ENCODE measurements around the gene ELAPOR1. TPM values are rescaled to one million over a fixed set of nuclear protein-coding genes. Genes with fewer than 3 reads are reported as not detected.
A peak's percentile ranks its signal among the peaks of the same experiment; 100 is the strongest.

ELAPOR1 gene
- total and polyA plus RNA-seq, 9 of the 15 experiments (the other 6 are each of a cell fraction or from before 2014, with no cell fraction given) = 0.07 to 1.2 (median 0.18) TPM

GRCh38 chr1:109075531-109076490, 38.1 kb upstream of the ELAPOR1 start, which contains the start of gene TAF13 (continued):
- TF ChIP-seq CHD4 (IDR thresholded peaks at IDR 0.05; ENCODE audit: insufficient read depth, insufficient replicate concordance, low read depth, low read length, poor library complexity, severe bottlenecking) (no peak), SMC3 (conservative IDR thresholded peaks at IDR 0.05; ENCODE audit: insufficient read depth, low read depth, low read length) (0 out of 2 replicates have a peak, but pooled peaks have one; percentile 13), PCBP1 (IDR thresholded peaks at IDR 0.05; ENCODE audit: low read depth, low read length, poor library complexity, severe bottlenecking) (no peak), ZNF347 (CRISPR knock-in tag; IDR thresholded peaks at IDR 0.05; ENCODE audit: low read depth) (no peak), KDM1A (IDR thresholded peaks at IDR 0.05) (peak in 1 of 2 experiments; percentile 53; a peak in 1 of 4 replicates), BRF1 (IDR thresholded peaks at IDR 0.05; ENCODE audit: borderline replicate concordance, extremely low read depth, insufficient read length) (no peak), BRF2 (IDR thresholded peaks at IDR 0.05; ENCODE audit: borderline replicate concordance, insufficient read depth, insufficient read length) (no peak), MITF (IDR thresholded peaks at IDR 0.05) (no peak), TEAD2 (tag; IDR thresholded peaks at IDR 0.05) (no peak), CBFA2T2 (conservative IDR thresholded peaks at IDR 0.05) (no peak), ZBTB12 (CRISPR knock-in tag; IDR thresholded peaks at IDR 0.05) (peak; percentile 88), NR2C2 (CRISPR knock-in tag; IDR thresholded peaks at IDR 0.05) (no peak), NR2C2 (tag; IDR thresholded peaks at IDR 0.05) (peak; percentile 75), PTRF (tag; IDR thresholded peaks at IDR 0.05) (no peak), TEAD1 (CRISPR knock-in tag; IDR thresholded peaks at IDR 0.05) (peak in 1 of 2 experiments; percentile 42; a peak in 2 of 4 replicates), RBM15 (IDR thresholded peaks at IDR 0.05; ENCODE audit: insufficient read depth, low read length) (no peak), JUNB (CRISPR knock-in tag; conservative IDR thresholded peaks at IDR 0.05) (no peak), ZNF133 (CRISPR knock-in tag; IDR thresholded peaks at IDR 0.05) (no peak)
- TF ChIP-seq, protein P1, sequence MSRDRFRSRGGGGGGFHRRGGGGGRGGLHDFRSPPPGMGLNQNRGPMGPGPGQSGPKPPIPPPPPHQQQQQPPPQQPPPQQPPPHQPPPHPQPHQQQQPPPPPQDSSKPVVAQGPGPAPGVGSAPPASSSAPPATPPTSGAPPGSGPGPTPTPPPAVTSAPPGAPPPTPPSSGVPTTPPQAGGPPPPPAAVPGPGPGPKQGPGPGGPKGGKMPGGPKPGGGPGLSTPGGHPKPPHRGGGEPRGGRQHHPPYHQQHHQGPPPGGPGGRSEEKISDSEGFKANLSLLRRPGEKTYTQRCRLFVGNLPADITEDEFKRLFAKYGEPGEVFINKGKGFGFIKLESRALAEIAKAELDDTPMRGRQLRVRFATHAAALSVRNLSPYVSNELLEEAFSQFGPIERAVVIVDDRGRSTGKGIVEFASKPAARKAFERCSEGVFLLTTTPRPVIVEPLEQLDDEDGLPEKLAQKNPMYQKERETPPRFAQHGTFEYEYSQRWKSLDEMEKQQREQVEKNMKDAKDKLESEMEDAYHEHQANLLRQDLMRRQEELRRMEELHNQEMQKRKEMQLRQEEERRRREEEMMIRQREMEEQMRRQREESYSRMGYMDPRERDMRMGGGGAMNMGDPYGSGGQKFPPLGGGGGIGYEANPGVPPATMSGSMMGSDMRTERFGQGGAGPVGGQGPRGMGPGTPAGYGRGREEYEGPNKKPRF (IDR thresholded peaks at IDR 0.05; ENCODE audit: low read depth, low read length) = no peak
- TF ChIP-seq, protein P2, sequence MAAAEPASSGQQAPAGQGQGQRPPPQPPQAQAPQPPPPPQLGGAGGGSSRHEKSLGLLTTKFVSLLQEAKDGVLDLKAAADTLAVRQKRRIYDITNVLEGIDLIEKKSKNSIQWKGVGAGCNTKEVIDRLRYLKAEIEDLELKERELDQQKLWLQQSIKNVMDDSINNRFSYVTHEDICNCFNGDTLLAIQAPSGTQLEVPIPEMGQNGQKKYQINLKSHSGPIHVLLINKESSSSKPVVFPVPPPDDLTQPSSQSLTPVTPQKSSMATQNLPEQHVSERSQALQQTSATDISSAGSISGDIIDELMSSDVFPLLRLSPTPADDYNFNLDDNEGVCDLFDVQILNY (CRISPR knock-in tag; IDR thresholded peaks at IDR 0.05) = no peak; the same call in 1 of the 2 replicates

All from K562 (cell line).